ENCODE results near the gene DDO. TPM values are rescaled to one million over a fixed set of nuclear protein-coding genes. Genes with fewer than 3 reads are reported as not detected.

The DDO gene
- total RNA-seq, 2 donors from 2014 or later = 4.4 to 13.7 TPM

- peak in 1 of 2 donors; percentile 3 for TF ChIP-seq CTCF (IDR thresholded peaks at IDR 0.05)
- H3K36me3 ChIP-seq = no peaks in the 10 kb centered on the region
- H3K9me3 ChIP-seq = no peaks in the 10 kb centered on the region
- H3K27ac ChIP-seq = peak overlapping the region; percentile 61 to 82
- H3K4me3 ChIP-seq = peak overlapping the region; percentile 59 to 64
- no peaks in the 10 kb centered on the region for H3K27me3 ChIP-seq
- H3K4me1 ChIP-seq = peaks cover 0 to 5% of the 10 kb centered on the region in 2 donors
- no peak for DNase-seq (ENCODE audit: low spot score)
Observed at GRCh38 chr6:110358553-110359160, 56.7 kb downstream of the DDO start.

- H3K36me3 ChIP-seq = no peaks in the 10 kb centered on the region
- peaks cover 0 to 5% of the 10 kb centered on the region in 2 donors for H3K4me1 ChIP-seq
- no peaks in the 10 kb centered on the region for H3K27me3 ChIP-seq
- H3K4me3 ChIP-seq = peak within 1 kb of the TSS; percentile 59 to 64
- TF ChIP-seq CTCF (IDR thresholded peaks at IDR 0.05) = peak in 1 of 2 donors; percentile 8
- no peaks in the 10 kb centered on the region for H3K9me3 ChIP-seq
- peak within 1 kb of the TSS; percentile 62 to 82 for H3K27ac ChIP-seq
- no peak for DNase-seq (ENCODE audit: low spot score)
Observed at GRCh38 chr6:110357664-110358552, 57.5 kb downstream of the DDO start, which contains the start of gene METTL24. Gene METTL24, minus strand, starts transcription at chr6:110358349. Its CDS starts 77 bp downstream, at chr6:110358272.

GRCh38 chr6:110357298-110357663 lies 58.1 kb downstream of the DDO start:
- H3K36me3 ChIP-seq = no peaks in the 10 kb centered on the region
- no peak for DNase-seq (ENCODE audit: low spot score)
- H3K9me3 ChIP-seq = no peaks in the 10 kb centered on the region
- no peak for TF ChIP-seq CTCF (IDR thresholded peaks at IDR 0.05)
- peak overlapping the region; percentile 62 to 82 for H3K27ac ChIP-seq
- H3K27me3 ChIP-seq = no peaks in the 10 kb centered on the region
- peak overlapping the region; percentile 59 to 64 for H3K4me3 ChIP-seq
- H3K4me1 ChIP-seq = peaks cover 0 to 5% of the 10 kb centered on the region in 2 donors

- Histone ChIP-seq H3K27ac (peak overlapping the region in 1 of 2 donors; percentile 62), H3K9me3 (no peaks in the 10 kb centered on the region), H3K4me3 (no peak overlapping the region), H3K4me1 (peaks cover 0 to 5% of the 10 kb centered on the region in 2 donors), H3K36me3 (no peaks in the 10 kb centered on the region), H3K27me3 (no peaks in the 10 kb centered on the region)
- DNase-seq (ENCODE audit: low spot score) = no peak
- no peak for TF ChIP-seq CTCF (IDR thresholded peaks at IDR 0.05)
Observed at GRCh38 chr6:110356778-110357177, 58.6 kb downstream of the DDO start.

- Histone ChIP-seq H3K36me3 (no peaks in the 10 kb centered on the region), H3K9me3 (no peaks in the 10 kb centered on the region), H3K27me3 (no peaks in the 10 kb centered on the region), H3K27ac (no peak overlapping the region), H3K4me1 (peaks cover 0 to 5% of the 10 kb centered on the region in 2 donors), H3K4me3 (no peak overlapping the region)
- DNase-seq (ENCODE audit: low spot score) = no peak
- TF ChIP-seq CTCF (IDR thresholded peaks at IDR 0.05) = no peak
Observed at GRCh38 chr6:110355727-110356126, 59.6 kb downstream of the DDO start.
